Measurements from ENCODE around the gene CYP2F1. TPM values are rescaled to one million over a fixed set of nuclear protein-coding genes. Genes with fewer than 3 reads are reported as not detected.

Gene CYP2F1
- total and polyA plus RNA-seq, 9 of the 15 experiments (the other 6 are each of a cell fraction or from before 2014, with no cell fraction given), result 0.03 to 0.77 (median 0.18) TPM; not detected in 1

- TF ChIP-seq RNF219 (CRISPR knock-in tag; IDR thresholded peaks at IDR 0.05), result no peak
Measured at GRCh38 chr19:41156207-41156606, 42.0 kb downstream of the CYP2F1 start (continued).

GRCh38 chr19:41159881-41160280, 45.6 kb downstream of the CYP2F1 start:
- H3K27ac ChIP-seq (ENCODE audit: extremely low read depth, low read depth, low read length), result no peak overlapping the region
- H3K9me1 ChIP-seq (ENCODE audit: control insufficient read depth, insufficient read depth, low read length), result no peaks in the 10 kb centered on the region
- CTCF ChIA-PET (ENCODE audit: low intra/inter-chr PET ratio), result interaction anchor here (0.6 to 0.7 kb wide), 3 partner anchors 132 to 261 kb away, joined by 3 to 4 read pairs (median 3); no protein-coding TSS in a partner anchor
- no peak for DNase-seq (ENCODE audit: extremely low read depth in 1 of 4, low spot score in 3 of 4)
- peaks cover 0 to 2% of the 10 kb centered on the region in 2 experiments; a peak in 1 of 5 replicates for H3K27me3 ChIP-seq (ENCODE audit: control insufficient read depth in 2 of 2, insufficient read depth in 2 of 2, low read length in 2 of 2)
- H3K4me1 ChIP-seq (replicated peaks in 1 of 2; ENCODE audit: control insufficient read depth in 2 of 2, insufficient read depth in 2 of 2, low read length in 2 of 2), result peaks cover 4 to 10% of the 10 kb centered on the region in 2 experiments; a peak in 3 of 5 replicates
- H3K4me3 ChIP-seq, result no peak overlapping the region
- intact Hi-C loops (cut with micrococcal nuclease), result no loop called here
- POLR2A ChIA-PET, result interaction anchor here (0.5 to 1.5 kb wide), 2 partner anchors 16 to 243 kb away, joined by 3 to 4 read pairs; no protein-coding TSS in a partner anchor
- no TSS peak for BruUV-seq (replicated peaks)
- no peak overlapping the region for H3K9ac ChIP-seq (ENCODE audit: insufficient read depth in 1 of 2, low read depth in 2 of 2, low read length in 2 of 2)
- H3K9me3 ChIP-seq (replicated peaks; ENCODE audit: control insufficient read depth, insufficient read depth, low read depth, low read length), result no peaks in the 10 kb centered on the region
- no peak for FAIRE-seq
- no peaks in the 10 kb centered on the region for H4K20me1 ChIP-seq (replicated peaks; ENCODE audit: control insufficient read depth, insufficient read depth, low read length)
- H2AFZ ChIP-seq (ENCODE audit: low read depth, low read length), result peak overlapping the region; percentile 18; the same call in 1 of the 2 replicates
- in situ Hi-C loops (cut with MboI), result no loop called here
- 32% methylated on average over 2 of the region's 2 CpGs for WGBS (ENCODE audit: insufficient coverage, low coverage, missing lambda C conversion rate)
- no peak overlapping the region; the same call in 1 of the 2 replicates for H3K4me2 ChIP-seq (ENCODE audit: insufficient read depth, low read length)
- no peaks in the 10 kb centered on the region for H3K79me2 ChIP-seq (ENCODE audit: control insufficient read depth, insufficient read depth, low read length)
- ATAC-seq, result no peak; the same call in 2 of the 3 replicates
- H3K36me3 ChIP-seq (ENCODE audit: control insufficient read depth, insufficient read depth, low read length), result no peaks in the 10 kb centered on the region
- TF ChIP-seq SMARCE1 (IDR thresholded peaks at IDR 0.05) (peak; percentile 27; the same call in 1 of the 2 replicates), ZNF384 (IDR thresholded peaks at IDR 0.05; ENCODE audit: low read depth, low read length) (peak; percentile 62; the same call in 1 of the 2 replicates), POLR2A (conservative IDR thresholded peaks at IDR 0.05) (no peak), FOXK1 (CRISPR knock-in tag; IDR thresholded peaks at IDR 0.05; ENCODE audit: borderline replicate concordance) (no peak), GABPA (tag; conservative IDR thresholded peaks at IDR 0.05; ENCODE audit: low read depth) (peak; percentile 51), TCF3 (CRISPR knock-in tag; IDR thresholded peaks at IDR 0.05) (peak; percentile 37; the same call in 1 of the 2 replicates), TCF7L2 (IDR thresholded peaks at IDR 0.05; ENCODE audit: low read depth, low read length) (no peak), ZNF212 (CRISPR knock-in tag; IDR thresholded peaks at IDR 0.05) (no peak), SMARCA4 (IDR thresholded peaks at IDR 0.05) (peak; percentile 48; the same call in 1 of the 2 replicates), HSF4 (CRISPR knock-in tag; IDR thresholded peaks at IDR 0.05; ENCODE audit: borderline replicate concordance) (no peak), TEAD4 (IDR thresholded peaks at IDR 0.05; ENCODE audit: low read length) (peak; percentile 58; the same call in 1 of the 2 replicates), TEAD4 (CRISPR knock-in tag; IDR thresholded peaks at IDR 0.05; ENCODE audit: borderline replicate concordance) (no peak), ZBTB33 (CRISPR knock-in tag; IDR thresholded peaks at IDR 0.05) (no peak), MXD1 (CRISPR knock-in tag; IDR thresholded peaks at IDR 0.05; ENCODE audit: borderline replicate concordance, poor library complexity, severe bottlenecking) (no peak), ZNF780A (CRISPR knock-in tag; IDR thresholded peaks at IDR 0.05) (no peak), ETV1 (tag; conservative IDR thresholded peaks at IDR 0.05; ENCODE audit: low read depth) (no peak), SREBF1 (IDR thresholded peaks at IDR 0.05; ENCODE audit: borderline replicate concordance, low read depth, low read length) (no peak)
